ENCODE results near the gene NUP210.

Gene NUP210

GRCh38 chr3:13348661-13349396 is 71.3 kb downstream of the NUP210 start:
- DNase-seq (ENCODE audit: low read depth), result no peak

- no peak for DNase-seq (ENCODE audit: low read depth)
Observed at GRCh38 chr3:13348100-13348499, 72.0 kb downstream of the NUP210 start.

- no peak for DNase-seq (ENCODE audit: low read depth)
Observed at GRCh38 chr3:13347390-13347950, 72.7 kb downstream of the NUP210 start.

- no peak for DNase-seq (ENCODE audit: low read depth)
Observed at GRCh38 chr3:13346481-13347389, 73.4 kb downstream of the NUP210 start.

- no peak for DNase-seq (ENCODE audit: low read depth)
Observed at GRCh38 chr3:13345772-13346171, 74.3 kb downstream of the NUP210 start.

- DNase-seq (ENCODE audit: low read depth), result no peak
Observed at GRCh38 chr3:13345284-13345683, 74.8 kb downstream of the NUP210 start.

- DNase-seq (ENCODE audit: low read depth), result no peak
Observed at GRCh38 chr3:13344663-13345062, 75.5 kb downstream of the NUP210 start.

GRCh38 chr3:13343601-13344000 is 76.5 kb downstream of the NUP210 start:
- no peak for DNase-seq (ENCODE audit: low read depth)

- DNase-seq (ENCODE audit: low read depth), result no peak
Observed at GRCh38 chr3:13341229-13341905, 78.8 kb downstream of the NUP210 start.

- DNase-seq (ENCODE audit: low read depth), result no peak
Observed at GRCh38 chr3:13339833-13340232, 80.3 kb downstream of the NUP210 start.

GRCh38 chr3:13338996-13339395 is 81.1 kb downstream of the NUP210 start:
- no peak for DNase-seq (ENCODE audit: low read depth)

- no peak for DNase-seq (ENCODE audit: low read depth)
Observed at GRCh38 chr3:13338231-13338630, 81.9 kb downstream of the NUP210 start.

- no peak for DNase-seq (ENCODE audit: low read depth)
Observed at GRCh38 chr3:13336592-13336991, 83.5 kb downstream of the NUP210 start.

- no peak for DNase-seq (ENCODE audit: low read depth)
Observed at GRCh38 chr3:13335503-13335902, 84.6 kb downstream of the NUP210 start.

- DNase-seq (ENCODE audit: low read depth), result no peak
Observed at GRCh38 chr3:13335059-13335458, 85.1 kb downstream of the NUP210 start.

GRCh38 chr3:13333236-13333897 is 86.8 kb downstream of the NUP210 start:
- DNase-seq (ENCODE audit: low read depth), result no peak

- no peak for DNase-seq (ENCODE audit: low read depth)
Observed at GRCh38 chr3:13332740-13333139, 87.4 kb downstream of the NUP210 start.

GRCh38 chr3:13332158-13332557 is 88.0 kb downstream of the NUP210 start:
- no peak for DNase-seq (ENCODE audit: low read depth)

GRCh38 chr3:13329746-13330145 is 90.4 kb downstream of the NUP210 start:
- DNase-seq (ENCODE audit: low read depth), result no peak

GRCh38 chr3:13325892-13326443 is 94.2 kb downstream of the NUP210 start:
- DNase-seq (ENCODE audit: low read depth), result no peak

- DNase-seq (ENCODE audit: low read depth), result no peak
Observed at GRCh38 chr3:13324835-13325501, 95.2 kb downstream of the NUP210 start.
